HCT116 (cell line): ENCODE measurements around the gene SLC25A39. TPM values are rescaled to one million over a fixed set of nuclear protein-coding genes. Genes with fewer than 3 reads are reported as not detected.
A peak's percentile ranks its signal among the peaks of the same experiment; 100 is the strongest.

Source experiments
- ATAC-seq: fragments of 200-7000 bp; cut with Tn5 transposase; 2 replicates; pipeline ENCODE4 v1.9.1; 2020; ENCODE audit warnings: mild to moderate bottlenecking, moderate library complexity
- BruUV-seq: library from RNA; stranded (reverse); fragments of 400-500 nt; replicated peaks from 2 replicates; lab custom pipeline; 2021; lab: Mats Ljungman, UMichigan
- CTCF ChIA-PET: fragments of 300-600 bp; sonication (Branson Sonifier 250); formaldehyde crosslinking; loops from one replicate; lab custom pipeline; 2021; ENCODE audit warnings: antibody characterized with exemption; lab: Charles Lee
- POLR2A ChIA-PET: fragments of 300-600, 350-600 bp; sonication (Branson Sonifier 250); formaldehyde crosslinking; loops from one replicate; lab custom pipeline; 2021; ENCODE audit warnings: antibody characterized with exemption; lab: Charles Lee
- RAD21 ChIA-PET, 2 experiments: fragments of 300-600 bp; sonication (Branson Sonifier 250); formaldehyde crosslinking; loops; one replicate each; lab custom pipeline; 2023; ENCODE audit warnings: low total read pairs in 2 of 2; ENCODE audit not compliant: uncharacterized antibody in 2 of 2, unreplicated experiment in 2 of 2, low non-redundant PET in 1 of 2; lab: Charles Lee
- DNase-seq: peaks from one replicate; pipeline ENCODE4 v3.0.0-alpha.2; 2010; ENCODE audit warnings: low read depth, low spot score
- H2AFZ ChIP-seq: fragments of 200-600 bp; shearing (Covaris generic), sonication (generic); 2 replicates; pipeline ENCODE4 v1.6.1; 2017; ENCODE audit warnings: low read depth, mixed run types, mixed read lengths, antibody characterized with exemption, low read length; ENCODE audit not compliant: poor library complexity, severe bottlenecking
- H3K27ac ChIP-seq: 2 replicates; pipeline ENCODE4 v1.5.1; 2012; ENCODE audit warnings: low read depth, low read length
- H3K27me3 ChIP-seq: fragments of 200-600 bp; sonication (generic); 2 replicates; pipeline ENCODE4 v1.6.1; 2016; ENCODE audit warnings: mixed run types, low read length, mixed read lengths; ENCODE audit not compliant: insufficient read depth
- H3K36me3 ChIP-seq, 2 experiments: fragments of 200-500 bp in 1 of 2; fragments of 200-600 bp in 1 of 2; sonication (Bioruptor generic) in 1 of 2; sonication (generic) in 1 of 2; 2 replicates each; pipeline versions ENCODE4 v1.5.1 to v1.6.1; 2014 to 2016; ENCODE audit warnings: low read length in 2 of 2, inconsistent platforms in 1 of 2, mixed read lengths in 1 of 2, mixed run types in 1 of 2; ENCODE audit not compliant: insufficient read depth in 2 of 2, control insufficient read depth in 1 of 2
- H3K4me1 ChIP-seq, 2 experiments: fragments of 200-600 bp in 1 of 2; sonication (generic) in 1 of 2; 2 replicates each; pipeline versions ENCODE4 v1.5.1 to v1.6.1; 2012 to 2017; ENCODE audit warnings: low read length in 2 of 2, inconsistent platforms in 1 of 2, mild to moderate bottlenecking in 1 of 2, mixed read lengths in 1 of 2, mixed run types in 1 of 2, moderate library complexity in 1 of 2; ENCODE audit not compliant: insufficient read depth in 2 of 2, control insufficient read depth in 1 of 2
- H3K4me2 ChIP-seq: fragments of 200-600 bp; sonication (generic); 2 replicates; pipeline ENCODE4 v1.6.1; 2017; ENCODE audit warnings: mixed run types, low read length, mixed read lengths
- H3K4me3 ChIP-seq, 2 experiments: fragments of 200-600 bp in 1 of 2; sonication (generic) in 1 of 2; replicated peaks in 1 of 2; 2 replicates each; pipeline ENCODE4 v1.5.1; 2011 to 2016; ENCODE audit warnings: low read length in 2 of 2, control low read depth in 1 of 2, low read depth in 1 of 2, mild to moderate bottlenecking in 1 of 2, mixed read lengths in 1 of 2, mixed run types in 1 of 2
- H3K79me2 ChIP-seq: fragments of 200-600 bp; sonication (generic); 2 replicates; pipeline ENCODE4 v1.6.1; 2017; ENCODE audit warnings: mild to moderate bottlenecking, mixed run types, low read length, moderate library complexity, mixed read lengths; ENCODE audit not compliant: insufficient read depth
- H3K9ac ChIP-seq: fragments of 200-600 bp; sonication (generic); 2 replicates; pipeline ENCODE4 v1.6.1; 2016; ENCODE audit warnings: low read length, mixed read lengths
- H3K9me2 ChIP-seq: fragments of 200-600 bp; sonication (generic), shearing (Covaris generic); 2 replicates; pipeline ENCODE4 v1.6.1; 2017; ENCODE audit warnings: mixed run types, mild to moderate bottlenecking, moderate library complexity; ENCODE audit not compliant: insufficient read depth
- H3K9me3 ChIP-seq, 2 experiments: fragments of 200-500 bp in 1 of 2; fragments of 200-600 bp in 1 of 2; sonication (Bioruptor generic) in 1 of 2; sonication (generic) in 1 of 2; 2 replicates each; pipeline ENCODE4 v1.6.1; 2014 to 2017; ENCODE audit warnings: low read length in 2 of 2, mixed read lengths in 2 of 2, inconsistent platforms in 1 of 2, low read depth in 1 of 2, mild to moderate bottlenecking in 1 of 2, mixed run types in 1 of 2, moderate library complexity in 1 of 2; ENCODE audit not compliant: control insufficient read depth in 1 of 2, insufficient read depth in 1 of 2
- H4K20me1 ChIP-seq: fragments of 200-600 bp; sonication (generic), shearing (Covaris generic); 2 replicates; pipeline ENCODE4 v1.6.1; 2017; ENCODE audit warnings: mixed run types, mild to moderate bottlenecking, moderate library complexity; ENCODE audit not compliant: insufficient read depth
- CBX3 ChIP-seq: IDR thresholded peaks from 2 replicates; pipeline ENCODE4 v1.6.1; 2012; ENCODE audit warnings: low read depth
- EGR1 ChIP-seq: IDR thresholded peaks from 2 replicates; pipeline ENCODE4 v1.6.1; 2012; ENCODE audit warnings: low read depth
- JUND ChIP-seq: IDR thresholded peaks from 2 replicates; pipeline ENCODE4 v1.6.1; 2012
- POLR2AphosphoS5 ChIP-seq: IDR thresholded peaks from 2 replicates; pipeline ENCODE4 v1.6.1; 2011; ENCODE audit warnings: mild to moderate bottlenecking, low read depth, low read length, moderate library complexity
- SIN3A ChIP-seq: IDR thresholded peaks from 2 replicates; pipeline ENCODE4 v1.6.1; 2012; ENCODE audit warnings: low read depth
- SP1 ChIP-seq: IDR thresholded peaks from 2 replicates; pipeline ENCODE4 v1.6.1; 2012; ENCODE audit warnings: low read depth
- SRF ChIP-seq: IDR thresholded peaks from 2 replicates; pipeline ENCODE4 v1.6.1; 2012; ENCODE audit warnings: low read depth
- TCF7L2 ChIP-seq: IDR thresholded peaks from 2 replicates; pipeline ENCODE4 v1.7.0; 2011; ENCODE audit warnings: borderline replicate concordance, inconsistent platforms; ENCODE audit not compliant: insufficient read depth, insufficient read length; ENCODE audit errors: extremely low read depth
- ZNF274 ChIP-seq: fragments of 200-500 bp; sonication (Bioruptor generic); IDR thresholded peaks from 2 replicates; pipeline ENCODE4 v1.6.1; 2014; ENCODE audit warnings: mild to moderate bottlenecking, low read depth, low read length, inconsistent platforms
- intact Hi-C: fragments of 100-400 bp; cut with micrococcal nuclease; formaldehyde crosslinking; loops from 2 replicates; pipeline ENCODE4 v1.10.0; 2022
- total RNA-seq: library from RNA; stranded (reverse); gene quantifications from one replicate; pipeline ENCODE4 v1.2.1, GENCODE V29; 2021; ENCODE audit not compliant: unreplicated experiment
- TF ChIP-seq, protein P1 (sequence below), 3 experiments: fragments of 200-600 bp in 1 of 3; sonication (generic) in 1 of 3; IDR thresholded peaks in 2 of 3; conservative IDR thresholded peaks in 1 of 3; 2 replicates each; pipeline ENCODE4 v1.5.1; 2012 to 2017; ENCODE audit warnings: low read depth in 2 of 3, low read length in 2 of 3, antibody characterized with exemption in 1 of 3, borderline replicate concordance in 1 of 3, control low read depth in 1 of 3, mild to moderate bottlenecking in 1 of 3, mixed read lengths in 1 of 3, mixed run types in 1 of 3, moderate library complexity in 1 of 3; ENCODE audit not compliant: insufficient read depth in 1 of 3
- TF ChIP-seq, protein P2 (sequence below): IDR thresholded peaks from 2 replicates; pipeline ENCODE4 v1.6.1; 2012; ENCODE audit warnings: low read depth
- TF ChIP-seq, protein P3 (sequence below): IDR thresholded peaks from 2 replicates; pipeline ENCODE4 v1.6.1; 2012
- TF ChIP-seq, protein P4 (sequence below): IDR thresholded peaks from 2 replicates; pipeline ENCODE4 v1.6.1; 2012

SLC25A39 gene
- total RNA-seq, 1 experiment from 2014 or later, result 326 TPM

DNA sequence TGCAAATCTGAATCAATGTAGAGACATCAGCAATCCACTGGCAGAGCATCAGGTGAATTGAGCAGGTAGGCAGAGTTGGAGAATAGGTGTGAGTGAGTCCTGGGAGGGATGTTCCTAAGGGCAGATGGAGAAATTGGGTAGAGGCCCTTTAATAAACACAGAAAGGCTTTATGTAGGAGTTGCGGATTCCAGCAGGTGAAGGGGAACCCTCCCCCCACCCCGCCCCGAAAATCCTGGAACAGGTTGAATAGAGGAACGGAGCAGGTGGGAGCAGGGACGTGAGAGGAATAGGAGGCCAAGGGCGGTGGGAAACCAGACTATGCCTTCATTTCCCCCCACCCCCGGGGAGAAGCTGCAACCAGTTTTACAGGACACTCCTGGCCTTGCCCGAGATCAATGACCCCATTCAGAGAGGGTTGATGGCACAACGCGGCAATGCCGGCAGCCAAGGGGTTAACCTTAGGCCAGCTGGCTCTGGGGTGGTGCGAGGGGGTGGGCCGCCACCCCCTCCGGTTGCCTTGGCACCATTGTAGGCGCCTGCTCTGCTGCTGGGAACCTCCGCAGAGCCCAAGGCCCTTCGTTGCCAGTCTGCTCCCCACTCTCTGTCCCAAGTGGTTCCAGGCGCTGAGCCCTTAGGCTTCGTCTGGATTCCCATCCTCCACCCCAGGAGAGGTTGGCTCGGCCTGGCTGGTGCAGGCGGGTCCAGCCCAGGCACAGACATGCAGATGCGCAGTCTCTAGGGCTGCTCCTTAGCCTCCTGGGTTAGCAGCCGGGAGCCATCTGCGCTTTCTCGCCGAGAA, 17.0 kb downstream of the SLC25A39 start:
- Histone ChIP-seq H3K9me3 (no peaks in the 10 kb centered on the region), H3K4me2 (peak overlapping the region; percentile 69), H3K36me3 (no peaks in the 10 kb centered on the region), H3K79me2 (no peaks in the 10 kb centered on the region), H2AFZ (no peak overlapping the region), H3K9ac (no peak overlapping the region), H3K9me2 (no peaks in the 10 kb centered on the region), H3K27me3 (no peaks in the 10 kb centered on the region), H3K27ac (no peak overlapping the region), H3K4me1 (peaks cover 3 to 28% of the 10 kb centered on the region in 2 experiments; a peak in 3 of 4 replicates), H4K20me1 (no peaks in the 10 kb centered on the region), H3K4me3 (no peak overlapping the region; a peak in 1 of 4 replicates)
- intact Hi-C loops, result loop anchor here (2.0 kb wide), 1 partner anchor 73 kb away; no protein-coding TSS in a partner anchor
- no peak for DNase-seq
- BruUV-seq, result no TSS peak
- TF ChIP-seq SP1 (no peak), CBX3 (no peak)
- ChIA-PET POLR2A (no interaction called here), CTCF (interaction anchor here (1.0 kb wide), 2 partner anchors 11 kb away, joined by 3 read pairs; no protein-coding TSS in a partner anchor), RAD21 (interaction anchor here in 1 of 2 experiments (0.6 kb wide), 1 partner anchor 83 kb away, joined by 4 read pairs; no protein-coding TSS in a partner anchor)
- peak; percentile 57 for ATAC-seq

DNA sequence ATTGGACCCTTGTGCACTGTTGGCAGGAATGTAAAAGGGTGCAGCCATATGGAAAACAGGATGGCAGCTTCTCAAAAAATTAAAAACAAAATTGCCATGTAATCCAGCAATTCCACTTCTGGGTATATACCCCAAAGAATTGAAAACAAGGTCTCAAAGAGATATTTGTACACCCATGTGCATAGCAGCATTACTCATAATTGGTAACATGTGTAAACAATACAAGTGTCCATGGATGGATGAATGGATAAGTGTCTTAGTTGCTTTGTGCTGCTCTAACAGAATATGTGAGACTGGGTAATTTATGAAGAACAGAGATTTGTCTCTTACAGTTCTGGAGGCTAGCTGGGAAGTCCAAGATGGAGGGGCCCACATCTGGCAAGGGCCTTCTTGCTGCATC, 20.0 kb downstream of the SLC25A39 start:
- Histone ChIP-seq H3K36me3 (no peaks in the 10 kb centered on the region), H3K9me3 (no peaks in the 10 kb centered on the region), H3K79me2 (no peaks in the 10 kb centered on the region), H3K4me1 (peaks cover 3 to 20% of the 10 kb centered on the region in 2 experiments; a peak in 3 of 4 replicates), H2AFZ (no peak overlapping the region), H3K9me2 (no peaks in the 10 kb centered on the region), H4K20me1 (no peaks in the 10 kb centered on the region), H3K9ac (no peak overlapping the region), H3K4me2 (no peak overlapping the region), H3K4me3 (no peak overlapping the region), H3K27ac (no peak overlapping the region), H3K27me3 (no peaks in the 10 kb centered on the region)
- no peak for ATAC-seq
- CTCF ChIA-PET, result no interaction called here
- no peak for DNase-seq
- POLR2A ChIA-PET, result no interaction called here
- RAD21 ChIA-PET, result no interaction called here
- intact Hi-C loops, result no loop called here
- no TSS peak for BruUV-seq
- no peak for TF ChIP-seq SIN3A
- TF ChIP-seq, protein P1, sequence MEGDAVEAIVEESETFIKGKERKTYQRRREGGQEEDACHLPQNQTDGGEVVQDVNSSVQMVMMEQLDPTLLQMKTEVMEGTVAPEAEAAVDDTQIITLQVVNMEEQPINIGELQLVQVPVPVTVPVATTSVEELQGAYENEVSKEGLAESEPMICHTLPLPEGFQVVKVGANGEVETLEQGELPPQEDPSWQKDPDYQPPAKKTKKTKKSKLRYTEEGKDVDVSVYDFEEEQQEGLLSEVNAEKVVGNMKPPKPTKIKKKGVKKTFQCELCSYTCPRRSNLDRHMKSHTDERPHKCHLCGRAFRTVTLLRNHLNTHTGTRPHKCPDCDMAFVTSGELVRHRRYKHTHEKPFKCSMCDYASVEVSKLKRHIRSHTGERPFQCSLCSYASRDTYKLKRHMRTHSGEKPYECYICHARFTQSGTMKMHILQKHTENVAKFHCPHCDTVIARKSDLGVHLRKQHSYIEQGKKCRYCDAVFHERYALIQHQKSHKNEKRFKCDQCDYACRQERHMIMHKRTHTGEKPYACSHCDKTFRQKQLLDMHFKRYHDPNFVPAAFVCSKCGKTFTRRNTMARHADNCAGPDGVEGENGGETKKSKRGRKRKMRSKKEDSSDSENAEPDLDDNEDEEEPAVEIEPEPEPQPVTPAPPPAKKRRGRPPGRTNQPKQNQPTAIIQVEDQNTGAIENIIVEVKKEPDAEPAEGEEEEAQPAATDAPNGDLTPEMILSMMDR (IDR thresholded peaks at IDR 0.05 in 2 of 3, conservative IDR thresholded peaks at IDR 0.05 in 1 of 3; ENCODE audit: borderline replicate concordance in 1 of 3, insufficient read depth in 1 of 3, low read depth in 2 of 3, low read length in 2 of 3), result no peak
- TF ChIP-seq, protein P2, sequence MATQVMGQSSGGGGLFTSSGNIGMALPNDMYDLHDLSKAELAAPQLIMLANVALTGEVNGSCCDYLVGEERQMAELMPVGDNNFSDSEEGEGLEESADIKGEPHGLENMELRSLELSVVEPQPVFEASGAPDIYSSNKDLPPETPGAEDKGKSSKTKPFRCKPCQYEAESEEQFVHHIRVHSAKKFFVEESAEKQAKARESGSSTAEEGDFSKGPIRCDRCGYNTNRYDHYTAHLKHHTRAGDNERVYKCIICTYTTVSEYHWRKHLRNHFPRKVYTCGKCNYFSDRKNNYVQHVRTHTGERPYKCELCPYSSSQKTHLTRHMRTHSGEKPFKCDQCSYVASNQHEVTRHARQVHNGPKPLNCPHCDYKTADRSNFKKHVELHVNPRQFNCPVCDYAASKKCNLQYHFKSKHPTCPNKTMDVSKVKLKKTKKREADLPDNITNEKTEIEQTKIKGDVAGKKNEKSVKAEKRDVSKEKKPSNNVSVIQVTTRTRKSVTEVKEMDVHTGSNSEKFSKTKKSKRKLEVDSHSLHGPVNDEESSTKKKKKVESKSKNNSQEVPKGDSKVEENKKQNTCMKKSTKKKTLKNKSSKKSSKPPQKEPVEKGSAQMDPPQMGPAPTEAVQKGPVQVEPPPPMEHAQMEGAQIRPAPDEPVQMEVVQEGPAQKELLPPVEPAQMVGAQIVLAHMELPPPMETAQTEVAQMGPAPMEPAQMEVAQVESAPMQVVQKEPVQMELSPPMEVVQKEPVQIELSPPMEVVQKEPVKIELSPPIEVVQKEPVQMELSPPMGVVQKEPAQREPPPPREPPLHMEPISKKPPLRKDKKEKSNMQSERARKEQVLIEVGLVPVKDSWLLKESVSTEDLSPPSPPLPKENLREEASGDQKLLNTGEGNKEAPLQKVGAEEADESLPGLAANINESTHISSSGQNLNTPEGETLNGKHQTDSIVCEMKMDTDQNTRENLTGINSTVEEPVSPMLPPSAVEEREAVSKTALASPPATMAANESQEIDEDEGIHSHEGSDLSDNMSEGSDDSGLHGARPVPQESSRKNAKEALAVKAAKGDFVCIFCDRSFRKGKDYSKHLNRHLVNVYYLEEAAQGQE, result no peak
- TF ChIP-seq EGR1, result no peak
- TF ChIP-seq, protein P3, sequence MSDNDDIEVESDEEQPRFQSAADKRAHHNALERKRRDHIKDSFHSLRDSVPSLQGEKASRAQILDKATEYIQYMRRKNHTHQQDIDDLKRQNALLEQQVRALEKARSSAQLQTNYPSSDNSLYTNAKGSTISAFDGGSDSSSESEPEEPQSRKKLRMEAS, result no peak
- no peak for TF ChIP-seq SRF
- no peak for TF ChIP-seq ZNF274
- no peak for TF ChIP-seq POLR2AphosphoS5
- TF ChIP-seq, protein P4, sequence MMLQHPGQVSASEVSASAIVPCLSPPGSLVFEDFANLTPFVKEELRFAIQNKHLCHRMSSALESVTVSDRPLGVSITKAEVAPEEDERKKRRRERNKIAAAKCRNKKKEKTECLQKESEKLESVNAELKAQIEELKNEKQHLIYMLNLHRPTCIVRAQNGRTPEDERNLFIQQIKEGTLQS, result no peak
- no peak for TF ChIP-seq TCF7L2
- no peak for TF ChIP-seq JUND
